Measurements from ENCODE around the gene USP28.

Gene USP28

DNA sequence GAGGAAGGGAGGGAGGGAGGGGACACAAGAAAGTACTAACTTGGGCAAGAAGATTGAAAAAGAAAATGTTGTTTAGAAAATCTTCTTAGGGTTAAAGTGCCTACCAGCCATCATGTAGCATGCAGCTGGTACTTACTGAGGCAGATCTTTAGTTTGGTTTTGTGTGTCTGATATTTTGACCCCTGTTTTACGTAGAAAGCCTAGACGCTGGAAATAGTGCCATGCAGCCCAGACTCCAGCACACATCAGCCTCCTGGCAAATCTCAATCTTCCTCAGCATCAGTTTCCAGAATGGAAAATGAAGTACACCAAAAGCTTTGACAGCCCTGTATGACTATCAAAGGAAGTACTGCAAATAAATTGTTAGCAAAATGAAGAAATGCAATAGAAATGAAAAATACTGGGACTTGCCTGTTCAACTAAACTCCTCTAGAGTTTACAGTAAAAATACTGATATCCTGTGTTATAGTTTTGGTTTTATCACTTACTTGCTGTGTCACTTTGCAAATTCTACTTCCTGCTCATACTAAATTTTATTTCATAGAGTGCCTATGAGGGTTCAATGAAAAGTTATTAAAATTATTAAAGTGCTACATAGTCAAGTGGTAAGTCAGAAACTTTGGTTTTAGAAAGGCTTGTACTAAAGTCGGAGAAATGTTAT lies 7.4 kb downstream of the USP28 start:
- no peaks in the 10 kb centered on the region for H3K27me3 Mint-ChIP-seq (ENCODE audit: low read depth)
- no peak for DNase-seq (ENCODE audit: low spot score)
- H3K4me1 Mint-ChIP-seq (ENCODE audit: low read depth), result peaks cover 37% of the 10 kb centered on the region
- H3K36me3 Mint-ChIP-seq (ENCODE audit: low read depth), result peaks cover 40% of the 10 kb centered on the region
- H3K27ac Mint-ChIP-seq, result peak overlapping the region; percentile 14
- no peaks in the 10 kb centered on the region for H3K9me3 Mint-ChIP-seq
- H3K4me3 Mint-ChIP-seq, result no peak overlapping the region

DNA sequence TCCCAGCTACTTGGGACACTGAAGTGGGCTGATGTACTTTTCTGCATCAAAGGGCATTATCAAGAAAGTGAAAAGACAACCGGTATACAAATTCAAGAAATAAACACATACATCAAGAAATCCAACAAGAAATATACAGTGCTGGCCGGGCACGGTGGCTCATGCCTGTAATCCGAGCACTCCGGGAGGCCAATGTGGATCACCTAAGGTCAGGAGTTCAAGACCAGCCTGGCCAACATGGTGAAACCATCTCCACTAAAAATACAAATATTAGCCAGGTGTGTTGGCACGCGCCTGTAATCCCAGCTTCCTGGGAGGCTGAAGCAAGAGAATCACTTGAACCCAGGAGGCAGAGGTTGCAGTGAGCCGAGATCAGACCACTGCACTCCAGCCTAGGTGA lies 9.5 kb downstream of the USP28 start:
- H3K9me3 Mint-ChIP-seq, result no peaks in the 10 kb centered on the region
- H3K27me3 Mint-ChIP-seq (ENCODE audit: low read depth), result no peaks in the 10 kb centered on the region
- H3K4me3 Mint-ChIP-seq, result no peak overlapping the region
- no peak for DNase-seq (ENCODE audit: low spot score)
- peaks cover 44% of the 10 kb centered on the region for H3K36me3 Mint-ChIP-seq (ENCODE audit: low read depth)
- H3K27ac Mint-ChIP-seq, result no peak overlapping the region
- H3K4me1 Mint-ChIP-seq (ENCODE audit: low read depth), result peaks cover 37% of the 10 kb centered on the region

DNA sequence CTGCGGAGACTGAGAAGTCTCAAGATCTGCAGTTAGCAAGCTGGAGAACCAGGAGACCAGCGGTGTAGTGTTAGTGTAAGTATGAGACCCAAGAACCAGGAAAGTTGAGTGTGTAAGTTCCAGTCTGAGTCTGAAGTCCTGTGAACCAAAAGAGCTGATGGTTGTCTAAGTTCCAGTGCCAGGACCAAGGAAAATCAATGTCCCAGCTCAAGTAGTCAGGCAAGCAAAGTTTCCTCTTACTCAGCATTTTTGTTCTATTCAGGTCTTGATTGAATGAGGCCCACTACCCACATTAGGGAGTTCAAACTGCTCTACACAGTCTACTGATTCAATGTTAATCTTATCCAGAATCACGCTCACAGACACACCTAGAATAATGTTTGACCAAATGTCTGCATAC lies 11.0 kb downstream of the USP28 start:
- Mint-ChIP-seq H3K4me1 (ENCODE audit: low read depth) (peaks cover 42% of the 10 kb centered on the region), H3K4me3 (no peak overlapping the region), H3K36me3 (ENCODE audit: low read depth) (peaks cover 42% of the 10 kb centered on the region), H3K27ac (no peak overlapping the region), H3K9me3 (no peaks in the 10 kb centered on the region), H3K27me3 (ENCODE audit: low read depth) (no peaks in the 10 kb centered on the region)
- DNase-seq (ENCODE audit: low spot score), result no peak

DNA sequence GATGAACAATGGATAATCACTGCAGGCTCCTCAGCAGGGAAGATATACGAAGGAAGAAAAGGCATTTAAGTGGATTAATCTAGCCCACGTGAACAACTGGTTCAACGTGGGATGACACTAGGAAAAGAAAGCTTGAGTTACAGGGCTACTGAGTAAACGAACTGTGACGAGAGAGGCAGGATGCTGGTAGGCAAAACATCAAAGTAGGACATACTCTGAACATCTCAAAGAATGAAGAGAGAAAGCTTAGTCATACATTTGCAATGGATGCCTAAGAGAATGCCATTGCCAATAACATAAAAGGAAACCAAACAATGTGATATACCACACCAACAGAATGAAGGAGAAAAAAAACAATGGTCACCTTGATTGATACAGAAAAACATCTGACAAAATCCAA lies 12.9 kb downstream of the USP28 start:
- Mint-ChIP-seq H3K9me3 (no peaks in the 10 kb centered on the region), H3K36me3 (ENCODE audit: low read depth) (peaks cover 37% of the 10 kb centered on the region), H3K4me3 (peak overlapping the region; percentile 19), H3K27me3 (ENCODE audit: low read depth) (no peaks in the 10 kb centered on the region), H3K27ac (peak overlapping the region; percentile 78), H3K4me1 (ENCODE audit: low read depth) (peaks cover 38% of the 10 kb centered on the region)
- DNase-seq (ENCODE audit: low spot score), result no peak

DNA sequence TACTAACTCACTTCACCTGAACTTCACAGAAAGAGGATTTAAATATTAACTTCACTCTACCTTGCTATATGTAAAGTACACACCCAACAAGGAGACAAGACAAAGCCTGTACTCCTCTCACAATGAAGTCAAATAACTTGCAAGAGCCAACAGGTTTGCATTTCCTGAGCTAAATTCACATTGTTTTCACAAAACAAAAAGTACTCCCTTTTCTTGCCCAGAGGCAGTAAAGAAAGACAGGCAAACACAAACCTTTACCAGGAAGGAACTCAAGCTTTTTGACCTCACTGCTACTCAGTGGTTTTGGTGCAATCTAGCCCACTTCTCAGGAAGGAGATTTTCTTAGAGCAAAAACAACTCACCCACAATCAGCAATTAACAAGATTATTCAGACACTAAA lies 15.7 kb downstream of the USP28 start:
- Mint-ChIP-seq H3K4me3 (peak overlapping the region; percentile 65), H3K27me3 (ENCODE audit: low read depth) (no peaks in the 10 kb centered on the region), H3K4me1 (ENCODE audit: low read depth) (peaks cover 35% of the 10 kb centered on the region), H3K9me3 (no peaks in the 10 kb centered on the region), H3K27ac (peak overlapping the region; percentile 66), H3K36me3 (ENCODE audit: low read depth) (peaks cover 15% of the 10 kb centered on the region)
- no peak for DNase-seq (ENCODE audit: low spot score)

DNA sequence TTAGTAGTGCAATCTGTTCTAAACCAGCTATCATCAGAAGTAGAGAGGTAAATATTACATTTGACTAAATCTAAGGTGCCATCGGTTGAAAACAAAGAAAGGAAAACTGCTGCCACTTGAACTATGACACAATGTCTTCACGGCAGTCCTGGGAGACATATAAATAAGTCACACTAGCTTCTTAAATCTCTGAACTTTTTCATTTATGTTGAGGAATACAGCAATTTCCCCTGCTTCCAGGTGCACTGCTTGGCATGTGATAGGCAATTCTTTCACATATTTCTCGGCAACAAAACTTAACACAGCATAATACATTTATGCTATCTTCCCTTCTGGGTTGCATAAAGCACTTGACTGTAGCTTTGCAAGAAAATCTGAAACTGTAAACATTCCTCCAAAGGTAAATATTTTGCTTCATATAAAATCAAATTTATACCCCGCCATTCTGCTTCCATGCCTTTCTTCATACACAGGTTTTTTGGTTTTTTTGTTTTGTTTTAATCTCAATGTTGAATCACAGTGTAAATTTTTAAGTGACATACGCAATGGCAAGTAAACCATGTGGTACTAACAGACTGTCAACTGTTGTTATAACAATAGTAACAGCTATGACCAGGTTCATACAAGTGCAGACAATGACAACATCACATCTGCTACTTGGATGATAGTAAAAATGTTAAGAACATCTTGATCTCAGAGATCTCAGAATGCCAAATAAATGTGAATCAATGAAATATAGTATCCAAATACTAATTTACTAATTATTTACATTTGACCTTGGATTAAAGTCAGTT lies 18.2 kb downstream of the USP28 start:
- DNase-seq (ENCODE audit: low spot score), result no peak
- Mint-ChIP-seq H3K27ac (peak overlapping the region; percentile 33), H3K36me3 (ENCODE audit: low read depth) (peaks cover 16% of the 10 kb centered on the region), H3K4me1 (ENCODE audit: low read depth) (peaks cover 22% of the 10 kb centered on the region), H3K4me3 (no peak overlapping the region), H3K9me3 (no peaks in the 10 kb centered on the region), H3K27me3 (ENCODE audit: low read depth) (no peaks in the 10 kb centered on the region)

DNA sequence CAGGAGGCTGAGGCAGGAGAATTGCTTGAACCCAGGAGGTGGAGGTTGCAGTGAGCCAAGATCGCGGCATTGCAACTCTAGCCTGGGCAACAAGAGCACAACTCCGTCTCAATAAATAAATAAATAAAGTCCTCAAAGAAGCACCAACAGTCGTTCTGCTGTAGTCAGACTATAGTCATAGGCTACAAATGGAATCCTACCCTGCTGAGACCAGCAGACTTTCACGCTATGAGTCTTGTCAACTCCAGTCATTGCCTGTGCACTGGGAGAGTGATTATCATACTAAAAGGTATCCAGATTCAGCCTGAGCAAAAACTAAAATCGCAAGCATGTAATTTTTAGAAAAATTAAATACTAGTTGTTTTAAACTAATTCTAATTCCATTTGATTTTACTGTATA lies 19.6 kb downstream of the USP28 start:
- Mint-ChIP-seq H3K27me3 (ENCODE audit: low read depth) (no peaks in the 10 kb centered on the region), H3K4me3 (no peak overlapping the region), H3K9me3 (no peaks in the 10 kb centered on the region), H3K27ac (no peak overlapping the region), H3K4me1 (ENCODE audit: low read depth) (peaks cover 16% of the 10 kb centered on the region), H3K36me3 (ENCODE audit: low read depth) (peaks cover 24% of the 10 kb centered on the region)
- DNase-seq (ENCODE audit: low spot score), result no peak

DNA sequence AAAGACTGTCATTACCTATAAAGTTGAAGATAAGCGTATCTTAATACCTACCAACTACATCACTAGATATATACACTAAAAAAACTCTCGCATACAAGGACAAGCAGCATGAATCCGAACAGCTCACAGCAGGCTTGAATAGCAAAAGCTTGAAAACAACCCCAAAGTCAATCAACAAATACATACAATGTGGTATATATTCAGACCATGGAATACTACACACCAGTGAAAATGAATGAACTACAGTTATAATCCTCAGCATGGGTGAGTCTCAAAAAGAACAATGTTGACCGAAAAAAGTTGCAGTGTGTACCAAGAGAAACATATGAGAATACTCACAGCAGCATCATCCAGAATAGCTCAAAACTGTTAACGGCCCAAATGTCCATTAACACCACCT lies 25.2 kb downstream of the USP28 start:
- peaks cover 8% of the 10 kb centered on the region for H3K4me1 Mint-ChIP-seq (ENCODE audit: low read depth)
- H3K36me3 Mint-ChIP-seq (ENCODE audit: low read depth), result peaks cover 54% of the 10 kb centered on the region
- no peak overlapping the region for H3K4me3 Mint-ChIP-seq
- H3K9me3 Mint-ChIP-seq, result no peaks in the 10 kb centered on the region
- H3K27ac Mint-ChIP-seq, result no peak overlapping the region
- DNase-seq (ENCODE audit: low spot score), result no peak
- no peaks in the 10 kb centered on the region for H3K27me3 Mint-ChIP-seq (ENCODE audit: low read depth)

DNA sequence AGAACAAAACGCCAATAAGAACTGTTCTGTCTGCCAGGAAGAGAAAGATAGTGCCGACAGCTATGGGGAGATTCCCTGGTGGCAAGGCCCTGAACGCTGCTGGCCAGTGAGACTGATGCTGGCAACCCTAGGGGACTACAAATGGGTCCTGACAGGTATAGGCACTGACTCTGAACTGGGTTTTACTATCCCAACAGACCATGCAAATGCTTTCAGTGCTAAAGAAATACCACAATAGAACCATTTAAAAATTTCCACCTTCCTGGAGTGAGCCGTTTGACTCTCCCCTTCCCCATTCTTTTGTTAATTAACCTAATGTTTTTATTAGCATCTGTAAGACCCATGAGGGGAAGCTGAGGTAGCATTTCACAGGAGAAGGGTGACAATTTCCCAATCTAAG lies 25.7 kb downstream of the USP28 start:
- Mint-ChIP-seq H3K27ac (no peak overlapping the region), H3K4me1 (ENCODE audit: low read depth) (peaks cover 8% of the 10 kb centered on the region), H3K27me3 (ENCODE audit: low read depth) (no peaks in the 10 kb centered on the region), H3K36me3 (ENCODE audit: low read depth) (peaks cover 54% of the 10 kb centered on the region), H3K4me3 (no peak overlapping the region), H3K9me3 (no peaks in the 10 kb centered on the region)
- DNase-seq (ENCODE audit: low spot score), result no peak

DNA sequence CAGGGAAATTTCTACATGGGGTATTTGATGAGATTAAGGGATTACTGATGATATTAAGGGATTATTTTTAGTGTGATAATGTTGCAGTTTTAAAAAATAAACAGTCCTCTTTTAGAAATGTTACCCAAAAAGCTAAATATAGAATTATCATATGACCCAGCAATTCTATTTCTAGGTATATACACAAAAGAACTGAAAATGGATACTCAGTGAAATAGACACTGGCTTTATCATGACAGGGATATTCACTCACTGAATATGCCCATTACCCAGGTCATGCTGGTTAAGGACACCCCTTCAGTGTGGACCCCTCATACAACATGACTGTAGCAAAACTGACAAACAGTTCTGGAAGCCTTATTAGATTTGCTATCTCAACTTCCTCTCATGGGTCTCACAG lies 27.8 kb downstream of the USP28 start:
- H3K36me3 Mint-ChIP-seq (ENCODE audit: low read depth), result peaks cover 53% of the 10 kb centered on the region
- no peaks in the 10 kb centered on the region for H3K27me3 Mint-ChIP-seq (ENCODE audit: low read depth)
- no peak for DNase-seq (ENCODE audit: low spot score)
- H3K4me3 Mint-ChIP-seq, result no peak overlapping the region
- H3K4me1 Mint-ChIP-seq (ENCODE audit: low read depth), result peaks cover 8% of the 10 kb centered on the region
- no peaks in the 10 kb centered on the region for H3K9me3 Mint-ChIP-seq
- peak overlapping the region; percentile 33 for H3K27ac Mint-ChIP-seq

DNA sequence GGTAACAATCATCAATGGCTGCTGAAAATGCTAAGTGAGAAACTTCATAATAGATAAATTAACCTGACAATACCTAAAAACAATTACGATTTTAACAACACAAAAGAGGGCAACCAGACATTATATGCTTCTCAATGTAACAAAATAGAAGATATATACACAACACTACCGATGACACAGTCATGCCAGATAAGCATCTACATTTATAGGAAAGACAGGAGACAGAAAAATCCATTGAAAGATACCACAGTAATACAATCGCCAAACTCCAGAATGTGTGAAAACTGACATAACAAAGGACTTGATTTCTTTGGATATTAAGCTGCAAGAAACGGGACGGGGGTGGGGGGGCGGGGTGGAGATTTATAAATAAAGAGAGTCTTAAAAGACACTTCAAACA lies 28.3 kb downstream of the USP28 start:
- no peak overlapping the region for H3K4me3 Mint-ChIP-seq
- H3K36me3 Mint-ChIP-seq (ENCODE audit: low read depth), result peaks cover 48% of the 10 kb centered on the region
- peaks cover 8% of the 10 kb centered on the region for H3K4me1 Mint-ChIP-seq (ENCODE audit: low read depth)
- H3K9me3 Mint-ChIP-seq, result no peaks in the 10 kb centered on the region
- no peaks in the 10 kb centered on the region for H3K27me3 Mint-ChIP-seq (ENCODE audit: low read depth)
- no peak for DNase-seq (ENCODE audit: low spot score)
- no peak overlapping the region for H3K27ac Mint-ChIP-seq

DNA sequence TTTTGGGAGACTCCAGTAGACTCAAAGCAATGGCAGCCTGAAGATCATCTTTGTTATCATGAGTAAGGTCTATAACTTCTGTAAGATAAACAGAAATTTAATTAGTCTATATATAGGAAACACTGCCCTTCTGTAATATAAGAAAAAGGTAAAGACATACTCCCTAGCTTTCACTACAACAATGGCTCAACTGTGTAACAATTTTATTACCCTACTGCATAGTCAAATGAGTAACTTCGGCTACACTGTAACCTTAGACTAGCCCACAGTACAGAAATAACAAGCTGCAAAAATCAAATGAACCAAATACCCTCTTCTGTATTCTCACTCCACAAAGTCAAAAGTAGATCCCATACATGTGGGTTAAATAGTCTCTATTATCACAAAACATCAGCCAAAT lies 33.7 kb downstream of the USP28 start:
- DNase-seq (ENCODE audit: low spot score), result no peak
- no peaks in the 10 kb centered on the region for H3K9me3 Mint-ChIP-seq
- no peaks in the 10 kb centered on the region for H3K27me3 Mint-ChIP-seq (ENCODE audit: low read depth)
- H3K4me3 Mint-ChIP-seq, result peak overlapping the region; percentile 62
- peaks cover 34% of the 10 kb centered on the region for H3K36me3 Mint-ChIP-seq (ENCODE audit: low read depth)
- peak overlapping the region; percentile 32 for H3K27ac Mint-ChIP-seq
- H3K4me1 Mint-ChIP-seq (ENCODE audit: low read depth), result peaks cover 15% of the 10 kb centered on the region

DNA sequence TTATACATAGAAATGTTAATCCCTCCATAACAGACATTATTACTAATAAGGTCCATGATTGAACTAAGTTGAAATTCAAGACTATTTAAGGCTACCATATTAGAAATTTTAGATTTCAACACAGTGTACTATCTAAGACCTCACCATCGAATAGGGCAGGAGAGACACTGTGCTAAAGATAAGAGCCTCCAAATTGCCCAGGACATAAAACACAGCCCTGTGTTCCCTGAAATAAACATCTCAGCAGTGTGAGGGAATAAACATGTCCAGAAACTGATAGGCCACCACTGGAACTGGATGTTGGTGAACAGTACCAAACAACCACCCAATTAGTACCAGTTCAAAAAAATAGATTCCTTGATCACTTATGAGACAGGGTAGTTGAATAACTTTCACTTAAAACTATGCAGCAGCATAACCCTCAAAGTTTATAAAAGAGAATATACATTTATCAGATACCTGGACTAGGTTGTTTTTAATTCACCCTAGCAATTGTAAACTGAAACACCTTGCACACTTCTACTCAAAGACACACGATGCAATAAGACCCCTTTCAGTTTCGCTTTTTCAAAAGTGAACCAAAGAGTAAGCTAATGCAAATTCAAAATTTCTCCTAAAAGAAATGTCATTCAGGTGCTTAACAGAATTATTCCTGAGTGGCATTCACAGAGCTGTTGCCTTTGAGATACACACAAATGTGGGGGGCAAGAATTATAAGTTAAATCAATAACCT lies 34.3 kb downstream of the USP28 start:
- Mint-ChIP-seq H3K4me1 (ENCODE audit: low read depth) (peaks cover 15% of the 10 kb centered on the region), H3K4me3 (peak overlapping the region; percentile 62), H3K9me3 (no peaks in the 10 kb centered on the region), H3K27ac (peak overlapping the region; percentile 32), H3K36me3 (ENCODE audit: low read depth) (peaks cover 31% of the 10 kb centered on the region), H3K27me3 (ENCODE audit: low read depth) (no peaks in the 10 kb centered on the region)
- DNase-seq (ENCODE audit: low spot score), result no peak

DNA sequence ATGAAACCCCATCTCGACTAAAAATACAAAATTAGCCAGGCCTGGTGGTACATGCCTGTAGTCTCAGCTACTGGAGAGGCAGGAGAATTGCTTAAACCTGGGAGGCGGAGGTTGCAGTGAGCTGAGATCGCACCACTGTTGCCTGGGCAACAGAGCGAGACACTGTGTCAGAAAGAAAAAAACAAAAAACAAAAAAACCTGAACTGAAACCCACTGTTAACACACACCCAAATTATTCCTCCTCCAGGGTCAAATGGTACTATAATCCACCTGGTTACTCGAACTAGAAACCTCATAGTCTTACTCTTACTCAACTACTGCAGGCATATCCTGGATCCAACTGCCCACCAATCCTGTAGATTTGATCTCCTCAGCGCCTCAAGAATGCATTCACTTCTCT lies 35.5 kb downstream of the USP28 start:
- Mint-ChIP-seq H3K4me1 (ENCODE audit: low read depth) (peaks cover 15% of the 10 kb centered on the region), H3K36me3 (ENCODE audit: low read depth) (peaks cover 34% of the 10 kb centered on the region), H3K27me3 (ENCODE audit: low read depth) (no peaks in the 10 kb centered on the region), H3K4me3 (no peak overlapping the region), H3K27ac (no peak overlapping the region), H3K9me3 (no peaks in the 10 kb centered on the region)
- no peak for DNase-seq (ENCODE audit: low spot score)
